Adrenal gland (tissue), 12 donors: ENCODE results near the gene CSNK1A1L. TPM values are rescaled to one million over a fixed set of nuclear protein-coding genes. Genes with fewer than 3 reads are reported as not detected.

Experiments used
- DNase-seq, 7 donors: peaks; one replicate each; pipeline ENCODE4 v3.0.0-alpha.2; 2019 to 2020
- H3K27ac ChIP-seq, 5 donors: fragments of 200-600 bp; sonication (generic) in 4 of 5; 1 replicate in 3 of 5; 2 replicates in 2 of 5; pipeline versions ENCODE4 v1.5.1 to v1.8.0; 2016 to 2020; ENCODE audit warnings: mild to moderate bottlenecking in 1 of 5
- H3K27me3 ChIP-seq: fragments of 200-600 bp; 2 replicates; pipeline ENCODE4 v1.8.0; 2021
- H3K36me3 ChIP-seq, 2 donors: fragments of 200-600 bp; replicated peaks in 1 of 2; 1 replicate in 1 of 2; 2 replicates in 1 of 2; pipeline versions ENCODE4 v1.5.1 to v1.8.0; 2018 to 2022
- H3K4me1 ChIP-seq, 2 donors: fragments of 200-600 bp; replicated peaks in 1 of 2; 1 replicate in 1 of 2; 2 replicates in 1 of 2; pipeline versions ENCODE4 v1.5.1 to v1.8.0; 2018 to 2021
- H3K4me3 ChIP-seq, 4 donors: fragments of 200-600 bp; sonication (generic) in 3 of 4; one replicate each; pipeline ENCODE4 v1.5.1; 2016 to 2018
- H3K9me3 ChIP-seq, 3 donors: fragments of 200-600 bp; sonication (generic) in 1 of 3; replicated peaks in 1 of 3; 1 replicate in 2 of 3; 2 replicates in 1 of 3; pipeline versions ENCODE4 v1.5.1 to v1.8.0; 2016 to 2021
- POLR2A ChIP-seq, 2 donors: fragments of 450-650 bp; IDR thresholded peaks; one replicate each; pipeline ENCODE4 v1.6.1; 2017; ENCODE audit warnings: antibody characterized with exemption in 2 of 2, mild to moderate bottlenecking in 2 of 2, moderate library complexity in 1 of 2
- WGBS, 4 donors: extraction: QIAGEN DNeasy Blood & Tissue Kit in 2 of 4; methylation state at CpG; one replicate each; pipeline versions ENCODE4 v1.1.5 to v1.1.7; 2013 to 2017; 5-methylcytosine and 5-hydroxymethylcytosine counted together
- intact Hi-C, 2 donors: fragments of 100-400 bp; cut with DNase I; formaldehyde crosslinking; loops; one replicate each; pipeline versions ENCODE4 v1.14.1 to v1.15.0; 2022 to 2023
- polyA plus RNA-seq, 3 donors: library from polyadenylated mRNA; stranded (reverse); fragments of 200-250 nt in 2 of 3; fragments of 350-450 nt in 1 of 3; fragmentation: Illumina TruSeq in 1 of 3; extraction: RNeasy Lipid Tissue Mini Kit (QIAGEN cat#74804) in 1 of 3; gene quantifications; one replicate each; pipeline ENCODE4 v1.2.3, GENCODE V29; 2013 to 2014
- total RNA-seq, 9 donors: library from RNA; depleted of rRNA in 4 of 9; stranded (reverse); fragments of >200 nt in 4 of 9; fragments of 120-200 nt in 1 of 9; fragmentation: NEBNext Ultra II Directional in 1 of 9; extraction: Animal tissue kit (Norgen Biotek cat#: 25700) in 1 of 9; gene quantifications; one replicate each; pipeline versions ENCODE4 v1.1.0 to v1.2.4, GENCODE V29; 2013 to 2023
- TF ChIP-seq, protein P1 (sequence below), 6 experiments: fragments of 450-650 bp in 4 of 6; fragments of 200-600 bp in 2 of 6; sonication (generic) in 1 of 6; IDR thresholded peaks; 1 replicate in 5 of 6; 2 replicates in 1 of 6; pipeline versions ENCODE4 v1.5.1 to v1.8.0; 2016 to 2021; ENCODE audit warnings: antibody characterized with exemption in 6 of 6, mild to moderate bottlenecking in 2 of 6, moderate library complexity in 1 of 6
- donor health status: healthy with polysubstance abuse.
- donor health status: Bipolar disorder and iron deficiency.
- donor health status: DM: yes; HTN: yes; CAD: no.
- donor health status: DM: no; HTN: no; CAD: no.
- donor health status: DM: no; HTN: no; CAD: no.
- donor health status: DM: yes; HTN: yes; CAD: no.

CSNK1A1L gene
- total and polyA plus RNA-seq, 12 donors, result not detected

DNA sequence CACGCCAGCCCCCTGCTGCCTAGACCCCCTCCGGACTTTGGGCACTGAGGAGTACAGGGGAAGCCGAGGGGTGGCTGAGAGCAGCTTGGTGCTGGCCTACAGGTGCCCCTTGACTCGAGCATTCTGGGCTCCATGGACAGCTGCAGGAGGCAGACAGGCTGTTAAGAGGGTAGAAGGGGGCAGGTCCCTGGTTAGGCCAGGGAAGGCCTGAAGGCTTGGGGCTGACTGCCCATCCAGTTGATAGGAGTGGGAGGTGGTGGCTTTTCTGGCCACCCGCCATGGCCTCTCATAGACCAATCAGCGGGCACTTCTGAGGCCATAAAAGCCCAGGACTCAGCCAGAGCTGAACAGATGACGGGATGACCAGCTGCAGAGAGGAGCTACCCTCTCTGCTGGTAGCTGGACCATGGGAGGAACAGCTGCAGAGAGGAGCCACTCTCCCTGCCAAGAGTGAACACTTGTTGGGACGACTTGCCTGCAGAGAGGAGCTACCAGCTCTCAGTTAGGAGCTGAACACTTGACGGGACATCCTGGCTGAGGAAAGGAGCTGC, 35.2 kb downstream of the CSNK1A1L start:
- Histone ChIP-seq H3K4me3 (no peak overlapping the region), H3K9me3 (no peaks in the 10 kb centered on the region), H3K4me1 (no peaks in the 10 kb centered on the region), H3K27ac (no peak overlapping the region), H3K36me3 (no peaks in the 10 kb centered on the region), H3K27me3 (no peaks in the 10 kb centered on the region)
- 83 to 89% (median 86%) methylated on average over 5 to 9 of the region's 9 CpGs for WGBS, 4 donors
- DNase-seq, result no peak
- intact Hi-C loops, result no loop called here
- TF ChIP-seq, protein P1, sequence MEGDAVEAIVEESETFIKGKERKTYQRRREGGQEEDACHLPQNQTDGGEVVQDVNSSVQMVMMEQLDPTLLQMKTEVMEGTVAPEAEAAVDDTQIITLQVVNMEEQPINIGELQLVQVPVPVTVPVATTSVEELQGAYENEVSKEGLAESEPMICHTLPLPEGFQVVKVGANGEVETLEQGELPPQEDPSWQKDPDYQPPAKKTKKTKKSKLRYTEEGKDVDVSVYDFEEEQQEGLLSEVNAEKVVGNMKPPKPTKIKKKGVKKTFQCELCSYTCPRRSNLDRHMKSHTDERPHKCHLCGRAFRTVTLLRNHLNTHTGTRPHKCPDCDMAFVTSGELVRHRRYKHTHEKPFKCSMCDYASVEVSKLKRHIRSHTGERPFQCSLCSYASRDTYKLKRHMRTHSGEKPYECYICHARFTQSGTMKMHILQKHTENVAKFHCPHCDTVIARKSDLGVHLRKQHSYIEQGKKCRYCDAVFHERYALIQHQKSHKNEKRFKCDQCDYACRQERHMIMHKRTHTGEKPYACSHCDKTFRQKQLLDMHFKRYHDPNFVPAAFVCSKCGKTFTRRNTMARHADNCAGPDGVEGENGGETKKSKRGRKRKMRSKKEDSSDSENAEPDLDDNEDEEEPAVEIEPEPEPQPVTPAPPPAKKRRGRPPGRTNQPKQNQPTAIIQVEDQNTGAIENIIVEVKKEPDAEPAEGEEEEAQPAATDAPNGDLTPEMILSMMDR (IDR thresholded peaks at IDR 0.05), result no peak
- TF ChIP-seq POLR2A (IDR thresholded peaks at IDR 0.05), result no peak

DNA sequence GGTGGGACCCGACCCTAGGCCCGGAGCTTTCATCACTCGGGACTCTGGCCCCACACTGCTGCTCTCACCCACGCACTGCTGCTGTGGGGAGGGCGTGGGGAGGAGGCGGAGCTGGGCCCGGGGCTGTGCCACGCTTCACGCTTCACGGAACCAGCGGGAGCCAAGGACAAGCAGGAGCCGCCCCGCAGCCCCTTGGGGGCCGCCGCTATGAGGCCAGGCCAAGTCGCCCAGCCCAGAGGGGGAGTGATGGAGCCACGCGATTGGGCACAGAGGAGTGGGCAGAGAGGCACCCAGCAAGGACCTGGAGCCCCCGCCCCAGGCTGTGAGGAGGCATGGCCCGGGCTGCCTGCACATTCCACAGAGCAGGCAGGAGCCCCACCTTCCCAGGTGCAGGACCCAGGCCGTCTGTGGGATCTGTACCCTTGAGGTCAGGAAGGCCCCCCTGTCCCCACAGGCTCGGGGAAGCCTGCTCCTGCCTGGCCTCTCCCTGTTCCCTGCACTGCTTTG, 35.8 kb downstream of the CSNK1A1L start:
- Histone ChIP-seq H3K27me3 (no peaks in the 10 kb centered on the region), H3K27ac (no peak overlapping the region), H3K36me3 (no peaks in the 10 kb centered on the region), H3K4me3 (no peak overlapping the region), H3K9me3 (no peaks in the 10 kb centered on the region), H3K4me1 (no peaks in the 10 kb centered on the region)
- no peak for DNase-seq
- intact Hi-C loops, result loop anchor here in 1 of 2 donors (10.0 kb wide), 1 partner anchor 535 kb away; no protein-coding TSS in a partner anchor
- WGBS, 4 donors, result 20 to 84% (median 76%) methylated on average over 1 to 22 of the region's 22 CpGs
- no peak for TF ChIP-seq POLR2A (IDR thresholded peaks at IDR 0.05)
- TF ChIP-seq, protein P1 (IDR thresholded peaks at IDR 0.05), result no peak

DNA sequence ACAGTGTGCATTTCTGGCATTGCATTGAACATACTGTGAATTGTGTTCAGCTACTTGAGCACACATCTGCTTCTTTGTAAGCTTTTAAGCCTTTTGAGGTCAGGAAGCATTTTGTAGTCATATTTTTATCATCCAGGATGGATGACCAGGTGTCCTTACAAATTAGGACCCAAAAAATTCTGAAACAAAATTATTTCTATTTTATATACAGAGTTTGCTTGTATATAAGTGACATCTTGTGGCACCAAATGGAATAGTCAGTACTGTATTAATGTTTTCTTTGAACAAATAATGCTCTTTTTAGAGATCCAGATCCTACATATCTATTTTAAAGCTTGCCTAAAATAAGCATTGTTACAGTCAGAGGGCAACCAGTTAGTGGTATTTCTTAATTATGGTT, 36.5 kb downstream of the CSNK1A1L start:
- Histone ChIP-seq H3K4me3 (no peak overlapping the region), H3K27ac (no peak overlapping the region), H3K36me3 (no peaks in the 10 kb centered on the region), H3K27me3 (no peaks in the 10 kb centered on the region), H3K9me3 (no peaks in the 10 kb centered on the region), H3K4me1 (no peaks in the 10 kb centered on the region)
- DNase-seq, result no peak
- no peak for TF ChIP-seq POLR2A (IDR thresholded peaks at IDR 0.05)
- TF ChIP-seq, protein P1 (IDR thresholded peaks at IDR 0.05), result peak in 5 of 6 experiments; percentile 11 to 40 (median 32)
- intact Hi-C loops, result loop anchor here in 1 of 2 donors (10.0 kb wide), 1 partner anchor 536 kb away; no protein-coding TSS in a partner anchor

DNA sequence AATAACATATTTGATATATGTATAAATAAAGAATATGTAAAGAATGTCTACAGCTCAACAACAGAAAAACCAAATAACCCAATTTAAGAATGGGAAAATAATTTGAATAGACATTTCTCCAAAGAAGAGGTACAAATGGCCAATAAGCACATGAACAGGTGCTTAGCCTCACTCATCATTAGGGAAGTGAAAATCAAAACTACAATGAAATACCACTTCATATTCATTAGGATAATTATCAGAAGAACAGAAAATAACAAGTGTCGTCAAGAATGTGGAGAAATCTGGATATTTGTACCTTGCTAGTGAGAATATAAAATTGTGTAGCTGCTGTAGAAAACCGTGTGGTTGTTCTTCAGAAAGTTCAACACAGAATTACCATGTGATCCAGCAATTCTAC, 37.6 kb downstream of the CSNK1A1L start:
- no peaks in the 10 kb centered on the region for H3K4me1 ChIP-seq
- H3K27ac ChIP-seq, result no peak overlapping the region
- no peaks in the 10 kb centered on the region for H3K36me3 ChIP-seq
- WGBS, 4 donors, result 70 to 82% (median 74%) methylated on average over 2 of the region's 2 CpGs
- no peak for TF ChIP-seq POLR2A (IDR thresholded peaks at IDR 0.05)
- TF ChIP-seq, protein P1 (IDR thresholded peaks at IDR 0.05), result no peak
- DNase-seq, result no peak
- no peaks in the 10 kb centered on the region for H3K9me3 ChIP-seq
- intact Hi-C loops, result loop anchor here in 1 of 2 donors (10.0 kb wide), 1 partner anchor 537 kb away; no protein-coding TSS in a partner anchor
- no peak overlapping the region for H3K4me3 ChIP-seq
- no peaks in the 10 kb centered on the region for H3K27me3 ChIP-seq
